T-cell (primary cell): ENCODE results near the gene RORB. TPM values are rescaled to one million over a fixed set of nuclear protein-coding genes. Genes with fewer than 3 reads are reported as not detected.

Experiments
- ATAC-seq, 4 experiments: fragments of 200-7000 bp in 3 of 4; fragments of 150-1000 bp in 1 of 4; cut with Tn5 transposase; replicated peaks in 1 of 4; 1 replicate in 3 of 4; 2 replicates in 1 of 4; pipeline ENCODE4 v1.10.0; 2021; ENCODE audit warnings: moderate library complexity in 3 of 4, mild to moderate bottlenecking in 2 of 4, moderate number of reproducible peaks in 1 of 4
- CTCF ChIA-PET, 2 donors: fragments of 300-600 bp; sonication (Branson Sonifier 250); formaldehyde crosslinking; loops; one replicate each; lab custom pipeline; 2022; ENCODE audit warnings: antibody characterized with exemption in 2 of 2; lab: Charles Lee
- POLR2A ChIA-PET, 2 donors: fragments of 300-600 bp; sonication (Branson Sonifier 250); formaldehyde crosslinking; loops; one replicate each; lab custom pipeline; 2022; ENCODE audit warnings: antibody characterized with exemption in 2 of 2; lab: Charles Lee
- DNase-seq, 35 experiments: peaks; one replicate each; pipeline versions ENCODE4 v3.0.0 to v3.0.0-alpha.2; 2013 to 2023
- H3K27ac ChIP-seq: one replicate; pipeline ENCODE4 v1.5.1; 2013; ENCODE audit warnings: low read length
- H3K27me3 ChIP-seq, 2 experiments: replicated peaks in 1 of 2; 1 replicate in 1 of 2; 2 replicates in 1 of 2; pipeline versions ENCODE4 v1.6.1 to v1.7.0; 2013; ENCODE audit warnings: low read length in 1 of 2, mixed read lengths in 1 of 2; ENCODE audit not compliant: control insufficient read depth in 2 of 2, insufficient read depth in 2 of 2; ENCODE audit errors: extremely low read depth in 1 of 2
- H3K36me3 ChIP-seq, 2 donors: 1 replicate in 1 of 2; 2 replicates in 1 of 2; pipeline versions ENCODE4 v1.6.1 to v1.7.0; 2013; ENCODE audit warnings: low read length in 1 of 2; ENCODE audit not compliant: control insufficient read depth in 2 of 2, insufficient read depth in 1 of 2; ENCODE audit errors: extremely low read depth in 1 of 2
- H3K4me1 ChIP-seq, 2 experiments: 1 replicate in 1 of 2; 2 replicates in 1 of 2; pipeline versions ENCODE4 v1.6.1 to v1.7.0; 2013; ENCODE audit warnings: low read length in 2 of 2, mixed read lengths in 1 of 2; ENCODE audit not compliant: insufficient read depth in 2 of 2, control insufficient read depth in 1 of 2; ENCODE audit errors: extremely low read depth in 1 of 2
- H3K4me3 ChIP-seq, 2 donors: 1 replicate in 1 of 2; 2 replicates in 1 of 2; pipeline versions ENCODE4 v1.5.1 to v1.7.0; 2013; ENCODE audit warnings: mild to moderate bottlenecking in 2 of 2, low read length in 1 of 2, moderate library complexity in 1 of 2; ENCODE audit not compliant: control insufficient read depth in 1 of 2; ENCODE audit errors: extremely low read depth in 1 of 2
- H3K9me3 ChIP-seq: 2 replicates; pipeline ENCODE4 v1.7.0; 2013
- H3K27ac Mint-ChIP-seq, 2 donors: one replicate each; pipeline ENCODE4 v1.8.0; 2020 to 2021; ENCODE audit warnings: mild to moderate bottlenecking in 2 of 2, mixed read lengths in 2 of 2
- H3K27me3 Mint-ChIP-seq, 2 donors: one replicate each; pipeline ENCODE4 v1.8.0; 2021 to 2022; ENCODE audit warnings: mixed read lengths in 2 of 2
- H3K36me3 Mint-ChIP-seq: one replicate; pipeline ENCODE4 v1.8.0; 2021; ENCODE audit warnings: mixed read lengths
- H3K4me1 Mint-ChIP-seq, 3 donors: one replicate each; pipeline ENCODE4 v1.8.0; 2020 to 2022; ENCODE audit warnings: mixed read lengths in 3 of 3, mild to moderate bottlenecking in 1 of 3
- H3K4me3 Mint-ChIP-seq, 3 donors: one replicate each; pipeline ENCODE4 v1.8.0; 2020 to 2022; ENCODE audit warnings: mild to moderate bottlenecking in 3 of 3, mixed read lengths in 3 of 3, moderate library complexity in 3 of 3
- H3K9me3 Mint-ChIP-seq, 3 donors: one replicate each; pipeline ENCODE4 v1.8.0; 2020 to 2022; ENCODE audit warnings: mixed read lengths in 3 of 3
- WGBS: methylation state at CpG from one replicate; pipeline ENCODE4 v1.1.5; 2013; ENCODE audit warnings: missing lambda C conversion rate; ENCODE audit not compliant: insufficient coverage; 5-methylcytosine and 5-hydroxymethylcytosine counted together
- total RNA-seq, 35 experiments: library from RNA in 6 of 35; stranded (reverse) in 6 of 35; fragments of 120-200 nt in 1 of 35; gene quantifications; one replicate each; pipeline versions ENCODE4 v1.2.1 to v1.2.4 and lab custom pipeline; 2013 to 2026

RORB gene
- total RNA-seq, 5 donors from 2014 or later (not counting 1 experiment from before 2014, with no cell fraction given) = 0.03 TPM; not detected in 4

- Histone ChIP-seq H3K4me1 (no peaks in the 10 kb centered on the region), H3K9me3 (no peaks in the 10 kb centered on the region), H3K27ac (no peak overlapping the region), H3K4me3 (no peak overlapping the region), H3K27me3 (peaks cover 2% of the 10 kb centered on the region in 2 experiments), H3K36me3 (no peaks in the 10 kb centered on the region)
- no peaks in the 10 kb centered on the region for H3K36me3 Mint-ChIP-seq
- H3K9me3 Mint-ChIP-seq = peaks cover 0 to 4% (median 0%) of the 10 kb centered on the region in 3 donors
- peaks cover 0 to 3% (median 3%) of the 10 kb centered on the region in 3 donors for H3K4me1 Mint-ChIP-seq
- peaks cover 31 to 61% of the 10 kb centered on the region in 2 donors for H3K27me3 Mint-ChIP-seq
- no CpG with 5 or more reads among the region's 1 CpG for WGBS
- ATAC-seq (no peak), DNase-seq (no peak)
- ChIA-PET CTCF (interaction anchor here (0.5 to 0.9 kb wide), 2 partner anchors 10 to 31 kb away, joined by 3 read pairs; no protein-coding TSS in a partner anchor), POLR2A (no interaction called here)
- H3K4me3 Mint-ChIP-seq = no peak overlapping the region
- H3K27ac Mint-ChIP-seq = no peak overlapping the region
Observed at GRCh38 chr9:74742191-74742790, 245.2 kb downstream of the RORB start.
